ENCODE measurements around the gene TFRC.

DNA sequence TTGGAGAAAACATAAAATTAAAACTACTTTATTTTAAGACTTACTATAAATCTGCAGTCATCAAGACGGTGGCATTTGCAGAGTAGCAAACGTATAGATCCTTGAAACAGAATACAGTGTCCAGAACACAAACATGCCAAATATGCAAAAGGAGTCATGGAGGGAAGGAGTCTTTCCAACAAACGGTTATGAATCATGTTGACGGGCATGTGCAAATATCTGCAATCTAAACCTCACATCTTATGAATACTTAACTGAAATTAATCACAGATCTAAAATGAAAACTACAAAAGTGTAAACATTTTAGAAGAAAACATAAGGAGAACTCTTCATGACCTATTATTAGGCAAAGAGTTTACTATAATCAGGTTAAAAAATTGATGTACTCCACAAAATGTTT lies 69.4 kb downstream of the TFRC start:
- no peak for TF ChIP-seq EP300 (IDR thresholded peaks at IDR 0.05)
- no peak for TF ChIP-seq CTCF (IDR thresholded peaks at IDR 0.05)
- no peak for TF ChIP-seq POLR2A (IDR thresholded peaks at IDR 0.05)
- TF ChIP-seq POLR2AphosphoS5 (IDR thresholded peaks at IDR 0.05) = no peak

All from upper lobe of left lung (tissue), 4 donors.